ENCODE results near the gene DBNDD1.
A peak's percentile ranks its signal among the peaks of the same experiment; 100 is the strongest.
"Not testable (repeated sequence)": the region's sequence is repeated elsewhere in the genome, so short reads cannot be mapped to it uniquely, and the experiment has no call there.

Gene DBNDD1

GRCh38 chr16:90010676-90011507, 8.4 kb downstream of the DBNDD1 start:
- DNase-seq: no peak

- DNase-seq: no peak
Measured at GRCh38 chr16:90009172-90009899, 9.9 kb downstream of the DBNDD1 start.

DNA sequence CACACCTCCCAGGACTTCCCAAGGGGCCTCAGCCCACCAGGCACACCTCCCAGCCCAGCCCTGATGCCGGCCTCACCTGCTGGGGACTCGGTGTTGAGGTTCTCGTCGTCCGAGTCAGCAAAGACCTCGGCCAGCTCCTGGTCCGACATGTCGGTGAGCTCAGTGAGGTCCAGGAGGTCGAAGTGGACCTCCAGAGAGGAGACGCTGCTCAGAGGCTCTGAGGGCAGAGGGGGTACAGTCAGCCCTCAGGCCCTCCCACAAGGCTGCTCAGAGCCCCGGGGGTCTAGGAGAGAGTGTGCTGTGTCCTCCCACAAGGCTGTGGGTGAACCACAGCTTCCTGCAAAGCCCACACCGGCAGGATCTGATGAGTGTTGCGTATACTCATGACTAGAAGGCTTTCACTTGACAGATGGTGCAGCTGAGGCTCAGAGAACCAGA, 10.5 kb downstream of the DBNDD1 start:
- DNase-seq: peak; percentile 68

- DNase-seq: not testable (repeated sequence)
Measured at GRCh38 chr16:90007635-90008234, 11.5 kb downstream of the DBNDD1 start.

GRCh38 chr16:90007015-90007414, 12.2 kb downstream of the DBNDD1 start:
- no peak for DNase-seq

GRCh38 chr16:90005956-90006663, 13.1 kb downstream of the DBNDD1 start:
- DNase-seq: no peak

- no peak for DNase-seq
Measured at GRCh38 chr16:90004577-90004976, 14.7 kb downstream of the DBNDD1 start.

- no peak for DNase-seq
Measured at GRCh38 chr16:90002759-90003158, 16.5 kb downstream of the DBNDD1 start.

DNA sequence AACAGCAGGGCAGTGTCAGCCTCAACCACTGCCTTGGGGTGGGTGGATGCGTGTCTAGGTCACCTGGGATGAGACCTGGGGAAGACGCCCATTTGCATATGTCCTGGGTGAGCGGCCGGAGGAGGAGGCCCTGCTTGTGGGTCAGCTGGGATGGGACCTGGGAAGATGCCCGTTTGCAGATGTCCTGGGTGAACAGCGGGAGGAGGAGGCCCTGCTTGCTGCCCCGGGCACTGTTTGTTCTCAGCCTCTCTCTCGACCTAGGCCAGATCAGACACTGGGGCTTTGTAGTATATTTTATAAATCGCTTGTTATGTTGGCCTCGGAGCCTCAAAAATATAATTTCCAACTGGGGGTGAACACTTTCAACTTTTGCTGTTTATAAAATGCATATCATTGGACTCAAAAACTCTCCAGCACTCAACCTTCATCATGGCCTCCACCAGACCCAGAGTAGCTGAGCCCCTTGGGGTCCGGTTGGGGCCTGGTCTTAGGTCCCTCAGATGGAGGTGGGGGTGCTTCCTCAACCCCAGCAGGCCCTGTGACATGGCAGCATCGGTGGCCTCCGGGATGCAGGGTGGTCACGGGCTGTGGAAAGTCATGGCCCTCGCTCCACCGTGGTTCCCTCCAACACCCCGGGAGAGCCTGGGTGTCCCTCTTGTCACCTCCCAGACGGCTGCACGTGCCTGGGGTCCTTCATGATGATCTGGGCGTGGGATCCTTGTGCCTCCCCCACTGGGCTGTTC, 17.3 kb downstream of the DBNDD1 start:
- DNase-seq: no peak

DNA sequence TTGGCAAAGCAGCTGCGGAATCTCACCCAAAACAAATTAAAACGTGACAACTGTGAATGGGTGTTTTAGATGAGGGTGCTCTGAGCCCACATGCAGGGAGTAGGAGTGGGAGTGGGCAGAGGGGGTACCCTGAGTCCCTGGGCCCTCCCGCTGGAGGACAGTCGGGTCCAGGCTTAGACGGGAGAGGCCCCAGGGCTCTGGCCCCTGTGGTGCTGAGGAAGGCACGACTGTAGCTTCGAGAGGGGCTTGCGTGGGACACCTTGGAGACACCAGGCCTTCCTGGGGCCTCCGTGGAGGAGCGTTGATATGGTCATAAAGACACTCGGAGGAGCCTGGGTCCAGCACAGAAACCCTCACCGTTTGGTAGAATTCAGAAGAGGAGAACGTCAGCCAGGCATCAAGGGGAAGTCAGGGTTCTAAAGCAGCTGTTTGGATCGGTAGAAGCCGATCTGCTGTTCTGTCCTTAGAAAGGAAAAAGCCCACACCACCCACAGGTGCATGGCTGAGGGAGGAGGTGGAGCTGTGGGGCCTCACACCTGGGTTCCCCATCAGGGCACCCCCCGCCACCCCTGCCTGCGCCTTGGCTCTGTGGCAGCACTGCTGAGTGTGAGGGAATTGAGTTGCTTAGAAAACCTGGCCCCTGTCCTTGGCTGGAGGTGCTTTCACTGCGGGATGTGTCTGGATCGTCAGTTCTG, 18.4 kb downstream of the DBNDD1 start:
- no peak for DNase-seq

GRCh38 chr16:89999831-90000574, 19.3 kb downstream of the DBNDD1 start:
- no peak for DNase-seq

GRCh38 chr16:89996178-89996489, 23.1 kb downstream of the DBNDD1 start:
- DNase-seq: no peak

DNA sequence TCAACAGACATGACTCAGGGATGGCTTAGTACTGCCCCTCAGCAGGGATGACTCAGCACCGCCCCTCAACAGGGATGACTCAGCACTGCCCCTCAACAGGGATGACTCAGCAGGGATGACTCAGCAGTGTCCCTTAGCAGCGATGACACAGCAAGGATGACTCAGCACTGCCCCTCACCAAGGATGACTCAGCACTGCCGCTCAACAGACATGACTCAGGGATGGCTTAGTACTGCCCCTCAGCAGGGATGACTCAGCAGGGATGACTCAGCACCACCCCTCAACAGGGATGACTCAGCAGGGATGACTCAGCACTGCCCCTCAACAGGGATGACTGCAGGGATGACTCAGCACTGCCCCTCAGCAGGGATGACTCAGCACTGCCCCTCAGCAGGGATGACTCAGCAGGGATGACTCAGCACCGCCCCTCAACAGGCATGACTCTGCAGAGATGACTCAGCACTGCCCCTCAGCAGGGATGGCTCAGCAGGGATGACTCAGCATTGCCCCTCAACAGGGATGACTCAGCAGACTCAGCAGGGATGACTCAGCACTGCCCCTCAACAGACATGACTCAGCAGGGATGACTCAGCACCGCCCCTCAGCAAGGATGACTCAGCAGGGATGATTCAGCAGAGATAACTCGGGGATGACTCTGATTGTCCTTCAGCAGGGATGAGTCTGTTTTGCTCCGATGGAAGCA, 23.6 kb downstream of the DBNDD1 start:
- DNase-seq: peak; percentile 69

DNA sequence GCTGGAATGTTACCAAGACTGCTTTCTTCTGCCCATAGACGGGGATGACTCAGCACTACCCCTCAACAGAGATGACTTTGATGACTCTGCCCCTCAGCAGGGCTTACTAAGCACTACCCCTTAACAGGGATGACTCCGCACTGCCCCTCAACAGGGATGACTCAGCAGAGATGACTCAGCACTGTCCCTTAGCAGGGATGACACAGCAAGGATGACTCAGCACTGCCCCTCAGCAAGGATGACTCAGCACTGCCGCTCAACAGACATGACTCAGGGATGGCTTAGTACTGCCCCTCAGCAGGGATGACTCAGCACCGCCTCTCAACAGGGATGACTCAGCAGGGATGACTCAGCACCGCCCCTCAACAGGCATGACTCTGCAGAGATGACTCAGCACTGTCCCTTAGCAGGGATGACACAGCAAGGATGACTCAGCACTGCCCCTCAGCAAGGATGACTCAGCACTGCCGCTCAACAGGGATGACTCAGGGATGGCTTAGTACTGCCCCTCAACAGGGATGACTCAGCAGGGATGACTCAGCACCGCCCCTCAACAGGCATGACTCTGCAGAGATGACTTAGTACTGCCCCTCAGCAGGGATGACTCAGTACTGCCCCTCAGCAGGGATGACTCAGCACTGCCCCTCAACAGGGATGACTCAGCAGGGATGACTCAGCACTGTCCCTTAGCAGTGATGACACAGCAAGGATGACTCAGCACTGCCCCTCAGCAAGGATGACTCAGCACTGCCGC, 24.4 kb downstream of the DBNDD1 start:
- peak; percentile 74 for DNase-seq

GRCh38 chr16:89994389-89994720, 24.9 kb downstream of the DBNDD1 start:
- no peak for DNase-seq

DNA sequence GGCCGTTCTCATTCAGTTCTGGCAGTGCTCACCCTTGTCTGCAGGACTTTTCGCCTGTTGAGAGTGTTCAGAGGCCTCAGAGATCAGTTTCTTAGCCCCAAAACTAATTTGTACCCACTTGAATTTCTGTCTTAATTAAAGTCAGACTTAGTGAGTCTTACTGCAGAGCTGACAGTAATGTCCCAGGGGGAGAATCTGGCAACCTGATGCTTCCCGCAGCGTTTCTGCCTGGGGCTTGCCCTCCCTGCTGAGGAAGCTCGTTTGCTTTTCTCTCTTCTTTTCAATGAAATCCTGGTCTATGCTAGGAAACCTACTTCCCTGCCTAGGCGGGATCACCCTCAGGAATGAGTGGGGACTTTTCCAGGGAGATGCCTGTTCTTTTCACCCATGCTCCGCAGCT, 25.3 kb downstream of the DBNDD1 start:
- no peak for DNase-seq

- DNase-seq: no peak
Measured at GRCh38 chr16:89993377-89993776, 25.9 kb downstream of the DBNDD1 start.

- no peak for DNase-seq
Measured at GRCh38 chr16:89990799-89991198, 28.5 kb downstream of the DBNDD1 start.

GRCh38 chr16:89988951-89989350, 30.3 kb downstream of the DBNDD1 start:
- DNase-seq: no peak

DNA sequence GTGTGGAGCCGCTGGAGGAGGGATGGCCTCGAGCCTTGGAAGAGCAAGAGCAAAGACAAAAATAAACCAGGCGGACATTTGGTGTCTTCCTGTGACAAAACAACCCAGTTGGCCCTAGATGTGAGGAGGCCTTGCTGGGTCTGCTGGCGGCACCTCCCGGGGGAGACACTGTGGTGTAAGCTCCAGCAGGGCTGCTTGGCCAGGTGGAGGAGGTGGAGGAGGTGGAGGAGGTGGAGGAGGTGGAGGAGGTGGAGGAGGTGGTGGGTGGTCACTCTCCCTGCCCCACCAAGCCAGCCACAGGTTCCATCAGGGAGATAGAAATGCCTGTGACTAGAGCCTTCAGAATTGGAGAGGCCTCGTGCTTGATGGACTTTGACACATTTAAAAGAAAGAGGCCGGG, 32.1 kb downstream of the DBNDD1 start:
- DNase-seq: no peak
